ENCODE measurements around the gene EYS. TPM values are rescaled to one million over a fixed set of nuclear protein-coding genes. Genes with fewer than 3 reads are reported as not detected.

The EYS gene
- total RNA-seq, 1 experiment from 2014 or later, result not detected

DNA sequence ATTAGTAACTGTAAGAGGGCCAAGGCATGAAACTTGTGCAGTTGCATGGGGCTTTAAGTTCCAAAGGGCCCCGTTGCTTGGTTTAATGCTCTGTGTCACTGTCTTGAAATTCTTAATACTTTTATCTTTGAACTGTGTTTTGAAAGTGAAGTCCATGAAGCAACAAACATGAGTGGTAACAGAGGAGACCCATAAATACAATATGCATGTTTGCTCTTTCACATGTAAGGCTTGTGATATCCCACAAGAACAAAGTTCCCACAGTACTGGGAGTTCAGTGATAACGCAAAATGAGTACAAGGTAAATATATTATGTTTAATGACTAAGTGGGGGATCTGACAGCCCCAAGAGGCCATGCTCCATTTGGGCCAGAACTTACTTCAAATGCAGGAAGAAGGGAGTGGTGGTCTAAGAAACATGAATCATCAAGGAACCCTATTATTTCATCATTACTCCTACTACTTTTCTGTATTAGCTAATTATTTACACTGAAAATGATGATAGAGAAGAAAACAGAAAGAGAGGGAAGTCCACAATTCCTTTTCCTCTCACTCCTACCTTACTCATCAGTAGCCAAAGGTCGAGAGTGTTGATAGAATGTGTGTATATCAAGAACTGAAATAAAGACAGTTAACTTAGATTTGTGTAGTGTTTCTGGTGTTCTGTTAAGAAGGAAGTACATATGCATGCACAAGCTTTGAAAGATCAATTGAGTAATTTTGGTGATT is 1914.1 kb downstream of the EYS start:
- Mint-ChIP-seq H3K27me3 (ENCODE audit: insufficient read depth, unreplicated experiment) (peaks cover 6% of the 10 kb centered on the region), H3K4me3 (ENCODE audit: unreplicated experiment) (no peak overlapping the region), H3K4me1 (ENCODE audit: low read depth, unreplicated experiment) (no peaks in the 10 kb centered on the region), H3K27ac (ENCODE audit: unreplicated experiment) (no peak overlapping the region), H3K36me3 (ENCODE audit: insufficient read depth, unreplicated experiment) (no peaks in the 10 kb centered on the region), H3K9me3 (ENCODE audit: unreplicated experiment) (no peaks in the 10 kb centered on the region)
- no TSS peak for BruUV-seq (replicated peaks)
- ChIA-PET POLR2A (no interaction called here), CTCF (interaction anchor here (0.6 to 0.8 kb wide), 2 partner anchors 10 to 270 kb away, joined by 3 to 6 read pairs; no protein-coding TSS in a partner anchor)
- Histone ChIP-seq H3K27me3 (replicated peaks; ENCODE audit: control insufficient read depth, insufficient read depth, low read length) (no peaks in the 10 kb centered on the region), H3K36me3 (ENCODE audit: control insufficient read depth, insufficient read depth, low read length) (no peaks in the 10 kb centered on the region), H3K9me3 (no peaks in the 10 kb centered on the region), H3K4me1 (no peaks in the 10 kb centered on the region), H3K4me3 (ENCODE audit: low read depth, low read length) (no peak overlapping the region)
- no peak for DNase-seq
- intact Hi-C loops (cut with micrococcal nuclease; ENCODE audit: unreplicated experiment), result no loop called here
- TF ChIP-seq, protein P1, sequence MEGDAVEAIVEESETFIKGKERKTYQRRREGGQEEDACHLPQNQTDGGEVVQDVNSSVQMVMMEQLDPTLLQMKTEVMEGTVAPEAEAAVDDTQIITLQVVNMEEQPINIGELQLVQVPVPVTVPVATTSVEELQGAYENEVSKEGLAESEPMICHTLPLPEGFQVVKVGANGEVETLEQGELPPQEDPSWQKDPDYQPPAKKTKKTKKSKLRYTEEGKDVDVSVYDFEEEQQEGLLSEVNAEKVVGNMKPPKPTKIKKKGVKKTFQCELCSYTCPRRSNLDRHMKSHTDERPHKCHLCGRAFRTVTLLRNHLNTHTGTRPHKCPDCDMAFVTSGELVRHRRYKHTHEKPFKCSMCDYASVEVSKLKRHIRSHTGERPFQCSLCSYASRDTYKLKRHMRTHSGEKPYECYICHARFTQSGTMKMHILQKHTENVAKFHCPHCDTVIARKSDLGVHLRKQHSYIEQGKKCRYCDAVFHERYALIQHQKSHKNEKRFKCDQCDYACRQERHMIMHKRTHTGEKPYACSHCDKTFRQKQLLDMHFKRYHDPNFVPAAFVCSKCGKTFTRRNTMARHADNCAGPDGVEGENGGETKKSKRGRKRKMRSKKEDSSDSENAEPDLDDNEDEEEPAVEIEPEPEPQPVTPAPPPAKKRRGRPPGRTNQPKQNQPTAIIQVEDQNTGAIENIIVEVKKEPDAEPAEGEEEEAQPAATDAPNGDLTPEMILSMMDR (IDR thresholded peaks at IDR 0.05; ENCODE audit: insufficient read depth in 1 of 2, low read depth in 1 of 2, low read length in 1 of 2, severe bottlenecking in 1 of 2, unreplicated experiment in 1 of 2), result no peak

DNA sequence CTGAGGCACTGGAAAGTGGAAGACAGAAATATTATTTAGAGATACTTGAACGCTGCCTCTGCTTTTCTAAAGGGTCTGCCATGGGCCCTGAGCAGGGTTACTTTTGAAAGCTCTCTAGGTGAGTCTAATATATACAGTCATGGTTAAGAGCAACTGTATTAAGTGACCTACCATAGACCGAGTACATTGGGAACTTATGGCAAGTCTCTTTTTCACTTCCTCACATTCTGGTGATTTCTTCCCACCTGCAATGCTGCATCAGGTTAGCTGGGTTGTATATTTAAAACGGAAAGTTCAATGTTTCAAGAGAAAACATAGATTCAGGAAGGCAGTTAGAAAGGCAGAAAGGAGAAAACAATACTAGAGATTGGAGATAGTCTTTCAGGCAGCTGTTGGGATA is 1916.7 kb downstream of the EYS start:
- no peaks in the 10 kb centered on the region for H3K36me3 ChIP-seq (ENCODE audit: control insufficient read depth, insufficient read depth, low read length)
- ChIA-PET POLR2A (no interaction called here), CTCF (no interaction called here)
- intact Hi-C loops (cut with micrococcal nuclease; ENCODE audit: unreplicated experiment), result no loop called here
- no peaks in the 10 kb centered on the region for H3K27me3 ChIP-seq (replicated peaks; ENCODE audit: control insufficient read depth, insufficient read depth, low read length)
- H3K4me3 ChIP-seq (ENCODE audit: low read depth, low read length), result no peak overlapping the region
- BruUV-seq (replicated peaks), result no TSS peak
- Mint-ChIP-seq H3K27me3 (ENCODE audit: insufficient read depth, unreplicated experiment) (peaks cover 6% of the 10 kb centered on the region), H3K4me1 (ENCODE audit: low read depth, unreplicated experiment) (no peaks in the 10 kb centered on the region), H3K9me3 (ENCODE audit: unreplicated experiment) (no peaks in the 10 kb centered on the region), H3K4me3 (ENCODE audit: unreplicated experiment) (no peak overlapping the region), H3K36me3 (ENCODE audit: insufficient read depth, unreplicated experiment) (no peaks in the 10 kb centered on the region), H3K27ac (ENCODE audit: unreplicated experiment) (no peak overlapping the region)
- no peaks in the 10 kb centered on the region for H3K4me1 ChIP-seq
- TF ChIP-seq, protein P1 (IDR thresholded peaks at IDR 0.05; ENCODE audit: insufficient read depth in 1 of 2, low read depth in 1 of 2, low read length in 1 of 2, severe bottlenecking in 1 of 2, unreplicated experiment in 1 of 2), result no peak
- DNase-seq, result no peak
- no peaks in the 10 kb centered on the region for H3K9me3 ChIP-seq

DNA sequence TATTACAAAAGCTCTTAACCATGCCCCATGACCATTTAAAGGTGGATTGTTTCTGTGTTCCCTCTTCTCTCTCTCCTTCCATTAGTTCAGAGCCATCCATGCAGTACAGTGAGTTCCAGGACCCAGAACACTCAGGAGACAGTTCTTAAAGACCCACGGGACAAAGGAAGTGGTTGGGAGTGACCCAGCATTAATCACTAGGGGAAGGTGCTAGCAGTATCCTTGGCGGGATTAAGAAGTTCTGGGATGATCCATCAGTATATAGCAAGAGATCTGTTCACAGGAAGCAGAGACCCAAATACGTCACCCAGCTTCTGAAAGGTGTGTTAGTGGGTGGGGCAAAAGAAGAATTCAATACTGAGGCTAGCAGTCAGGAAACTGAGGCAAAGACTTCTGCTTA is 1917.3 kb downstream of the EYS start:
- intact Hi-C loops (cut with micrococcal nuclease; ENCODE audit: unreplicated experiment), result no loop called here
- Histone ChIP-seq H3K4me1 (no peaks in the 10 kb centered on the region), H3K27me3 (replicated peaks; ENCODE audit: control insufficient read depth, insufficient read depth, low read length) (no peaks in the 10 kb centered on the region), H3K36me3 (ENCODE audit: control insufficient read depth, insufficient read depth, low read length) (no peaks in the 10 kb centered on the region), H3K9me3 (no peaks in the 10 kb centered on the region), H3K4me3 (ENCODE audit: low read depth, low read length) (no peak overlapping the region)
- no peak for DNase-seq
- H3K9me3 Mint-ChIP-seq (ENCODE audit: unreplicated experiment), result no peaks in the 10 kb centered on the region
- TF ChIP-seq, protein P1 (IDR thresholded peaks at IDR 0.05; ENCODE audit: insufficient read depth in 1 of 2, low read depth in 1 of 2, low read length in 1 of 2, severe bottlenecking in 1 of 2, unreplicated experiment in 1 of 2), result no peak
- no peak overlapping the region for H3K4me3 Mint-ChIP-seq (ENCODE audit: unreplicated experiment)
- no peaks in the 10 kb centered on the region for H3K4me1 Mint-ChIP-seq (ENCODE audit: low read depth, unreplicated experiment)
- ChIA-PET POLR2A (no interaction called here), CTCF (no interaction called here)
- H3K27ac Mint-ChIP-seq (ENCODE audit: unreplicated experiment), result no peak overlapping the region
- peaks cover under 1% of the 10 kb centered on the region for H3K27me3 Mint-ChIP-seq (ENCODE audit: insufficient read depth, unreplicated experiment)
- H3K36me3 Mint-ChIP-seq (ENCODE audit: insufficient read depth, unreplicated experiment), result no peaks in the 10 kb centered on the region
- BruUV-seq (replicated peaks), result no TSS peak

Measured in Caco-2 (cell line).